A673 (cell line): Measurements from ENCODE around the gene KRTAP5-3. TPM values are rescaled to one million over a fixed set of nuclear protein-coding genes. Genes with fewer than 3 reads are reported as not detected.

Experiments
- BruUV-seq: library from RNA; stranded (reverse); fragments of 400-500 nt; replicated peaks from 2 replicates; lab custom pipeline; 2021; lab: Mats Ljungman, UMichigan
- CTCF ChIA-PET: fragments of 300-600 bp; sonication (Branson Sonifier 250); formaldehyde crosslinking; loops from one replicate; lab custom pipeline; 2022; ENCODE audit warnings: antibody characterized with exemption; lab: Charles Lee
- POLR2A ChIA-PET: fragments of 300-600 bp; sonication (Branson Sonifier 250); formaldehyde crosslinking; loops from one replicate; lab custom pipeline; 2022; ENCODE audit warnings: antibody characterized with exemption; ENCODE audit not compliant: low non-redundant PET; lab: Charles Lee
- DNase-seq: peaks from one replicate; pipeline ENCODE4 v3.0.0-alpha.2; 2015; ENCODE audit warnings: low spot score
- H3K27ac ChIP-seq: fragments of 200-600 bp; sonication (generic); 2 replicates; pipeline ENCODE4 v1.5.1; 2016; ENCODE audit warnings: mixed run types, low read depth, mild to moderate bottlenecking, mixed read lengths, antibody characterized with exemption, low read length; ENCODE audit not compliant: poor library complexity, severe bottlenecking
- H3K27me3 ChIP-seq: fragments of 200-600 bp; sonication (generic); replicated peaks from 2 replicates; pipeline ENCODE4 v1.6.1; 2017; ENCODE audit warnings: mixed run types, low read depth, mild to moderate bottlenecking, mixed read lengths, antibody characterized with exemption, low read length; ENCODE audit not compliant: insufficient read depth, poor library complexity
- H3K36me3 ChIP-seq: fragments of 200-600 bp; sonication (generic); 2 replicates; pipeline ENCODE4 v1.6.1; 2016; ENCODE audit warnings: mixed run types, mild to moderate bottlenecking, mixed read lengths, antibody characterized with exemption, low read length; ENCODE audit not compliant: insufficient read depth, poor library complexity, severe bottlenecking
- H3K4me1 ChIP-seq: fragments of 200-600 bp; sonication (generic); 2 replicates; pipeline ENCODE4 v1.6.1; 2017; ENCODE audit warnings: mixed run types, mild to moderate bottlenecking, mixed read lengths, antibody characterized with exemption, low read length; ENCODE audit not compliant: insufficient read depth, poor library complexity, severe bottlenecking
- H3K4me3 ChIP-seq: fragments of 200-600 bp; sonication (generic); 2 replicates; pipeline ENCODE4 v1.5.1; 2016; ENCODE audit warnings: low read depth, mixed run types, mild to moderate bottlenecking, mixed read lengths, low read length; ENCODE audit not compliant: poor library complexity, severe bottlenecking
- H3K9me3 ChIP-seq: fragments of 200-600 bp; sonication (generic); 2 replicates; pipeline ENCODE4 v1.6.1; 2016; ENCODE audit warnings: mixed run types, low read depth, mild to moderate bottlenecking, mixed read lengths, antibody characterized with exemption, low read length; ENCODE audit not compliant: poor library complexity, severe bottlenecking
- EZH2 ChIP-seq: fragments of 200-600 bp; sonication (generic); IDR thresholded peaks from 2 replicates; pipeline ENCODE4 v1.6.1; 2017; ENCODE audit warnings: borderline replicate concordance, low read depth, mild to moderate bottlenecking, mixed read lengths, antibody characterized with exemption, low read length; ENCODE audit not compliant: poor library complexity, severe bottlenecking
- intact Hi-C: fragments of 100-400 bp; cut with micrococcal nuclease; formaldehyde crosslinking; loops from one replicate; pipeline ENCODE4 v1.10.0; 2022; ENCODE audit not compliant: unreplicated experiment
- total RNA-seq: library from RNA; stranded (reverse); gene quantifications from 2 replicates; pipeline ENCODE4 v1.2.3, GENCODE V29; 2021
- TF ChIP-seq, protein P1 (sequence below): fragments of 300-800, 200-600 bp; sonication (generic); conservative IDR thresholded peaks from 2 replicates; pipeline ENCODE4 v1.5.1; 2017; ENCODE audit warnings: low read depth, mild to moderate bottlenecking, antibody characterized with exemption, low read length, moderate library complexity, mixed read lengths

Gene KRTAP5-3
- total RNA-seq, 1 experiment from 2014 or later = not detected

GRCh38 chr11:1624621-1625020 lies 16.4 kb upstream of the KRTAP5-3 start:
- no TSS peak for BruUV-seq
- CTCF ChIA-PET = no interaction called here
- Histone ChIP-seq H3K27ac (no peak overlapping the region), H3K27me3 (no peaks in the 10 kb centered on the region), H3K9me3 (no peaks in the 10 kb centered on the region), H3K4me1 (no peaks in the 10 kb centered on the region), H3K36me3 (no peaks in the 10 kb centered on the region), H3K4me3 (no peak overlapping the region)
- no peak for DNase-seq
- intact Hi-C loops = loop anchor here (10.0 kb wide), 1 partner anchor 80 kb away; no protein-coding TSS in a partner anchor
- POLR2A ChIA-PET = no interaction called here
- no peak for TF ChIP-seq EZH2

DNA sequence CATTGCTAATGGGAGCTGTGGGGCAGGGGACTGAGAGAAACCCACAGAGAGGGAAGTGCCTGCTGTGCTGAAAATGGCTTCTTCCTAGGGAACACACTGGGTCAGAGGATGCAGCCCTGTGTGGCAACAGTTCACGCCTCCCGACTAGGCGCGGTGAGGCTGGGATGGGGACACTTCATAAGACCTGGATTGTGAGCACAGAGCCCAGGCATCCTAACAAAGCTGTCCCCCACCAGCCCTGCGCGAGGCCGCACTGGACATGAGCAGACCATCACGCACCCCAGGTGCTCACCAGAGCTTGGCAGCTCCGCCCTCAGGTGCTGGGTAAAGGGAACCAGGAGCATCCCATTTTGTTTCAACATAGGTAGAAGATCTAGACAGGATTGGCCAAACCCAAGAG lies 15.5 kb upstream of the KRTAP5-3 start:
- Histone ChIP-seq H3K27me3 (no peaks in the 10 kb centered on the region), H3K36me3 (no peaks in the 10 kb centered on the region), H3K4me1 (no peaks in the 10 kb centered on the region), H3K27ac (no peak overlapping the region), H3K9me3 (no peaks in the 10 kb centered on the region), H3K4me3 (no peak overlapping the region)
- BruUV-seq = no TSS peak
- intact Hi-C loops = loop anchor here (10.0 kb wide), 1 partner anchor 79 kb away; no protein-coding TSS in a partner anchor
- TF ChIP-seq, protein P1, sequence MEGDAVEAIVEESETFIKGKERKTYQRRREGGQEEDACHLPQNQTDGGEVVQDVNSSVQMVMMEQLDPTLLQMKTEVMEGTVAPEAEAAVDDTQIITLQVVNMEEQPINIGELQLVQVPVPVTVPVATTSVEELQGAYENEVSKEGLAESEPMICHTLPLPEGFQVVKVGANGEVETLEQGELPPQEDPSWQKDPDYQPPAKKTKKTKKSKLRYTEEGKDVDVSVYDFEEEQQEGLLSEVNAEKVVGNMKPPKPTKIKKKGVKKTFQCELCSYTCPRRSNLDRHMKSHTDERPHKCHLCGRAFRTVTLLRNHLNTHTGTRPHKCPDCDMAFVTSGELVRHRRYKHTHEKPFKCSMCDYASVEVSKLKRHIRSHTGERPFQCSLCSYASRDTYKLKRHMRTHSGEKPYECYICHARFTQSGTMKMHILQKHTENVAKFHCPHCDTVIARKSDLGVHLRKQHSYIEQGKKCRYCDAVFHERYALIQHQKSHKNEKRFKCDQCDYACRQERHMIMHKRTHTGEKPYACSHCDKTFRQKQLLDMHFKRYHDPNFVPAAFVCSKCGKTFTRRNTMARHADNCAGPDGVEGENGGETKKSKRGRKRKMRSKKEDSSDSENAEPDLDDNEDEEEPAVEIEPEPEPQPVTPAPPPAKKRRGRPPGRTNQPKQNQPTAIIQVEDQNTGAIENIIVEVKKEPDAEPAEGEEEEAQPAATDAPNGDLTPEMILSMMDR = no peak
- TF ChIP-seq EZH2 = no peak
- ChIA-PET POLR2A (no interaction called here), CTCF (no interaction called here)
- DNase-seq = no peak

GRCh38 chr11:1622086-1622485 lies 13.8 kb upstream of the KRTAP5-3 start, which contains the start of gene KRTAP5-4:
KRTAP5-4 (minus strand) TSS chr11:1622138; CDS start chr11:1622093, 45 bp downstream.
- H3K9me3 ChIP-seq = no peaks in the 10 kb centered on the region
- no peaks in the 10 kb centered on the region for H3K27me3 ChIP-seq
- H3K4me1 ChIP-seq = no peaks in the 10 kb centered on the region
- TF ChIP-seq, protein P1 = no peak
- TF ChIP-seq EZH2 = no peak
- BruUV-seq = no TSS peak
- intact Hi-C loops = loop anchor here (10.0 kb wide), 1 partner anchor 77 kb away; no protein-coding TSS in a partner anchor
- CTCF ChIA-PET = no interaction called here
- no peak for DNase-seq
- no peaks in the 10 kb centered on the region for H3K36me3 ChIP-seq
- H3K27ac ChIP-seq = no peak within 1 kb of the TSS
- H3K4me3 ChIP-seq = no peak within 1 kb of the TSS
- POLR2A ChIA-PET = no interaction called here

DNA sequence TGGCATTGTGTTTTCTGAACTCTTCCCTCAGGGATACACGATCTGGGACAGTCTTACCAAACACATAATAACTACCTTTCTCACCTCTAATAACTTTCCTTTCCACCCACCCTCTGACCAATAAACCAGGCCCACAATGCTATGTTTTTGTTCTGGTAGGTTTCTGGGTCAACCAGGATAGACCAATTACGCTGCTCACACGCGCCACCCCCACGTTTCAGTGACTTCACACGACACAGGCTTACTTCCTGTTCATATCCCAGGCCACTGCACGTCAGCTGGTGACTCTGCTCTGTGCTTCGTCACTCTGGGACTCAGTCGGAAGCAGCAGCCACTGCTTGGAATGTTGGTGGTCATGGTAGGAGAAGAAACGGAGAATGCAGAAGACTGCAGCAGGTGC lies 11.2 kb upstream of the KRTAP5-3 start:
- no peak for DNase-seq
- no peak for TF ChIP-seq EZH2
- TF ChIP-seq, protein P1 = no peak
- Histone ChIP-seq H3K4me3 (no peak overlapping the region), H3K27ac (no peak overlapping the region), H3K9me3 (no peaks in the 10 kb centered on the region), H3K27me3 (no peaks in the 10 kb centered on the region), H3K36me3 (no peaks in the 10 kb centered on the region), H3K4me1 (no peaks in the 10 kb centered on the region)
- POLR2A ChIA-PET = no interaction called here
- no TSS peak for BruUV-seq
- CTCF ChIA-PET = no interaction called here
- intact Hi-C loops = no loop called here
